IMR-90 (cell line): ENCODE measurements around the gene CARMIL1. TPM values are rescaled to one million over a fixed set of nuclear protein-coding genes. Genes with fewer than 3 reads are reported as not detected.

Source experiments
- ATAC-seq: fragments of 200-7000 bp; cut with Tn5 transposase; 2 replicates; pipeline ENCODE4 v1.9.1; 2020; ENCODE audit warnings: low read depth, mild to moderate bottlenecking, moderate library complexity
- BruUV-seq: library from RNA; stranded (reverse); fragments of 400-500 nt; replicated peaks from 2 replicates; lab custom pipeline; 2021; lab: Mats Ljungman, UMichigan
- CTCF ChIA-PET: fragments of 300-600 bp; formaldehyde crosslinking; extraction: SDS; loops from one replicate; lab custom pipeline; 2021; ENCODE audit warnings: antibody characterized with exemption; lab: Yijun Ruan, JAX
- POLR2A ChIA-PET: fragments of 300-600 bp; sonication (Branson Sonifier 250); formaldehyde crosslinking; loops from one replicate; lab custom pipeline; 2022; ENCODE audit warnings: antibody characterized with exemption; ENCODE audit not compliant: unreplicated experiment; lab: Charles Lee
- DNase-seq: peaks from one replicate; pipeline ENCODE4 v3.0.0; 2013
- H2AFZ ChIP-seq: replicated peaks from 2 replicates; pipeline ENCODE3; 2013; ENCODE audit warnings: low read length, mild to moderate bottlenecking; ENCODE audit not compliant: poor library complexity
- H2AK5ac ChIP-seq: 2 replicates; pipeline ENCODE4 v1.6.1; 2013; ENCODE audit warnings: low read depth, low read length, inconsistent platforms
- H2AK9ac ChIP-seq: replicated peaks from 2 replicates; pipeline ENCODE3; 2013; ENCODE audit warnings: mild to moderate bottlenecking, low read depth, low read length, moderate library complexity; ENCODE audit not compliant: poor library complexity
- H2BK120ac ChIP-seq: 2 replicates; pipeline ENCODE4 v1.6.1; 2013; ENCODE audit warnings: low read depth, low read length, inconsistent platforms
- H2BK15ac ChIP-seq: 3 replicates; pipeline ENCODE4 v1.6.1; 2013; ENCODE audit warnings: low read depth, low read length, inconsistent platforms
- H2BK20ac ChIP-seq: 2 replicates; pipeline ENCODE4 v1.6.1; 2013; ENCODE audit warnings: low read depth, mild to moderate bottlenecking, inconsistent platforms, low read length, moderate library complexity
- H2BK5ac ChIP-seq: 2 replicates; pipeline ENCODE4 v1.6.1; 2013; ENCODE audit warnings: mild to moderate bottlenecking, low read depth, low read length, inconsistent platforms; ENCODE audit not compliant: poor library complexity, severe bottlenecking
- H3K14ac ChIP-seq: replicated peaks from 2 replicates; pipeline ENCODE4 v1.6.1; 2013; ENCODE audit warnings: low read depth, low read length, inconsistent platforms
- H3K18ac ChIP-seq: 2 replicates; pipeline ENCODE4 v1.6.1; 2013; ENCODE audit warnings: low read depth, low read length, control low read depth
- H3K23ac ChIP-seq: 2 replicates; pipeline ENCODE4 v1.6.1; 2013; ENCODE audit warnings: low read depth, low read length, inconsistent platforms
- H3K27ac ChIP-seq: 2 replicates; pipeline ENCODE4 v1.5.1; 2013; ENCODE audit warnings: mild to moderate bottlenecking, control low read depth, low read length; ENCODE audit not compliant: insufficient read depth
- H3K27me3 ChIP-seq: 2 replicates; pipeline ENCODE4 v1.6.1; 2013; ENCODE audit warnings: low read length; ENCODE audit not compliant: control insufficient read depth, insufficient read depth
- H3K36me3 ChIP-seq: 2 replicates; pipeline ENCODE4 v1.6.1; 2013; ENCODE audit warnings: low read length, mixed read lengths; ENCODE audit not compliant: control insufficient read depth, insufficient read depth
- H3K4ac ChIP-seq: 2 replicates; pipeline ENCODE4 v1.6.1; 2013; ENCODE audit warnings: low read depth, low read length, inconsistent platforms
- H3K4me1 ChIP-seq: 2 replicates; pipeline ENCODE4 v1.6.1; 2013; ENCODE audit warnings: low read length, mixed read lengths; ENCODE audit not compliant: control insufficient read depth, insufficient read depth
- H3K4me2 ChIP-seq: 2 replicates; pipeline ENCODE4 v1.6.1; 2013; ENCODE audit warnings: low read depth, mild to moderate bottlenecking, control low read depth, low read length, moderate library complexity
- H3K4me3 ChIP-seq: 2 replicates; pipeline ENCODE4 v1.5.1; 2013; ENCODE audit warnings: low read depth, mild to moderate bottlenecking, control low read depth, low read length, moderate library complexity; ENCODE audit not compliant: insufficient read depth
- H3K56ac ChIP-seq: 2 replicates; pipeline ENCODE4 v1.6.1; 2013; ENCODE audit warnings: low read length, inconsistent platforms; ENCODE audit not compliant: insufficient read depth; ENCODE audit errors: extremely low read depth
- H3K79me1 ChIP-seq, 2 experiments: 2 replicates each; pipeline ENCODE4 v1.6.1; 2013; ENCODE audit warnings: low read length in 2 of 2, inconsistent platforms in 1 of 2, low read depth in 1 of 2
- H3K9ac ChIP-seq: 2 replicates; pipeline ENCODE4 v1.6.1; 2013; ENCODE audit warnings: low read depth, low read length, control low read depth
- H3K9me1 ChIP-seq: 2 replicates; pipeline ENCODE4 v1.6.1; 2013; ENCODE audit warnings: low read length, inconsistent platforms; ENCODE audit not compliant: insufficient read depth
- H3K9me3 ChIP-seq: 2 replicates; pipeline ENCODE4 v1.6.1; 2013; ENCODE audit warnings: low read length; ENCODE audit not compliant: control insufficient read depth, insufficient read depth
- H4K20me1 ChIP-seq: 2 replicates; pipeline ENCODE4 v1.6.1; 2013; ENCODE audit warnings: low read length, inconsistent platforms; ENCODE audit not compliant: insufficient read depth
- H4K5ac ChIP-seq: 2 replicates; pipeline ENCODE4 v1.6.1; 2013; ENCODE audit warnings: mild to moderate bottlenecking, low read depth, low read length, control low read depth
- H4K8ac ChIP-seq, 2 experiments: 2 replicates each; pipeline ENCODE4 v1.6.1; 2013; ENCODE audit warnings: low read depth in 2 of 2, low read length in 2 of 2, control low read depth in 1 of 2, inconsistent platforms in 1 of 2
- H4K91ac ChIP-seq: 2 replicates; pipeline ENCODE4 v1.6.1; 2013; ENCODE audit warnings: low read depth, low read length, inconsistent platforms; ENCODE audit not compliant: insufficient read depth
- CHD1 ChIP-seq: IDR thresholded peaks from 2 replicates; pipeline ENCODE4 v1.6.1; 2012; ENCODE audit warnings: low read depth, low read length, improper control_type of control experiment
- MAFK ChIP-seq: IDR thresholded peaks from 2 replicates; pipeline ENCODE4 v1.6.1; 2012; ENCODE audit warnings: low read depth, low read length, improper control_type of control experiment
- MXI1 ChIP-seq: IDR thresholded peaks from 2 replicates; pipeline ENCODE4 v1.6.1; 2012; ENCODE audit warnings: low read depth, mild to moderate bottlenecking, low read length, moderate library complexity, borderline replicate concordance
- WGBS, 2 experiments: methylation state at CpG; one replicate each; pipeline versions ENCODE4 v1.1.5 to v1.1.7; 2013; ENCODE audit warnings: missing lambda C conversion rate in 2 of 2; ENCODE audit not compliant: insufficient read length in 1 of 2; ENCODE audit errors: extremely low coverage in 2 of 2; 5-methylcytosine and 5-hydroxymethylcytosine counted together
- dilution Hi-C: fragments of 300-500 bp; cut with HindIII; formaldehyde crosslinking; loops from one replicate; pipeline ENCODE4 v1.14.3; 2018; ENCODE audit warnings: low sequenced_read_pairs; ENCODE audit not compliant: unreplicated experiment
- in situ Hi-C: fragments of 300-500 bp; cut with MboI; formaldehyde crosslinking; loops from 3 replicates; pipeline ENCODE4 v1.14.3; 2019; ENCODE audit warnings: low sequenced_read_pairs, inconsistent platforms, mixed read lengths
- intact Hi-C: fragments of 100-400 bp; cut with micrococcal nuclease; formaldehyde crosslinking; loops from 2 replicates; pipeline ENCODE4 v1.10.0; 2022
- polyA plus RNA-seq, 3 experiments: library from polyadenylated mRNA; depleted of rRNA; stranded (reverse); fragments of >200 nt; gene quantifications; 2 replicates each; pipeline ENCODE4 v1.2.3, GENCODE V29; 2012; ENCODE audit warnings: low replicate concordance in 1 of 3
- total RNA-seq: library from RNA; depleted of rRNA; stranded (reverse); fragments of >200 nt; gene quantifications from 2 replicates; pipeline ENCODE4 v1.2.3, GENCODE V29; 2012

Gene CARMIL1
- total and polyA plus RNA-seq, 2 of the 4 experiments (the other 2 are of a cell fraction): 1.3 to 2.9 TPM

GRCh38 chr6:25473447-25473846 lies 194.3 kb downstream of the CARMIL1 start:
- no peak overlapping the region for H4K8ac ChIP-seq
- ChIA-PET CTCF (no interaction called here), POLR2A (no interaction called here)
- no peak overlapping the region for H3K23ac ChIP-seq
- no peak overlapping the region for H2BK120ac ChIP-seq
- BruUV-seq: no TSS peak
- no peak overlapping the region for H3K14ac ChIP-seq
- H3K79me1 ChIP-seq: no peaks in the 10 kb centered on the region
- no peak overlapping the region for H3K18ac ChIP-seq
- H3K4me3 ChIP-seq: no peak overlapping the region
- no peak overlapping the region for H2BK20ac ChIP-seq
- 0 out of 2 replicates have a peak, but pooled peaks cover 2% of the 10 kb centered on the region for H3K9me1 ChIP-seq
- in situ Hi-C loops: no loop called here
- no peak overlapping the region for H2AK5ac ChIP-seq
- no peak overlapping the region for H3K56ac ChIP-seq
- no peak overlapping the region for H3K4ac ChIP-seq
- H3K27me3 ChIP-seq: no peaks in the 10 kb centered on the region
- intact Hi-C loops: no loop called here
- H3K4me1 ChIP-seq: no peaks in the 10 kb centered on the region
- dilution Hi-C loops: no loop called here
- no peaks in the 10 kb centered on the region for H3K36me3 ChIP-seq
- H3K9me3 ChIP-seq: no peaks in the 10 kb centered on the region
- TF ChIP-seq CHD1 (no peak), MXI1 (no peak), MAFK (peak; percentile 40)
- no peak overlapping the region for H3K4me2 ChIP-seq
- no peak overlapping the region for H3K27ac ChIP-seq
- WGBS, 2 experiments: no CpG with 5 or more reads among the region's 3 CpGs
- H2AFZ ChIP-seq: no peak overlapping the region
- H2BK5ac ChIP-seq: no peak overlapping the region
- no peak for DNase-seq
- H4K5ac ChIP-seq: no peak overlapping the region
- H2AK9ac ChIP-seq: no peak overlapping the region
- ATAC-seq: no peak
- no peak overlapping the region for H4K91ac ChIP-seq
- no peak overlapping the region for H2BK15ac ChIP-seq
- no peak overlapping the region for H3K9ac ChIP-seq
- H4K20me1 ChIP-seq: no peaks in the 10 kb centered on the region
